Activated CD8-positive, alpha-beta T cell treated with anti-CD3 and anti-CD28 coated beads for 36 hours (primary cell): ENCODE measurements around the gene SMARCAL1. TPM values are rescaled to one million over a fixed set of nuclear protein-coding genes. Genes with fewer than 3 reads are reported as not detected.
A peak's percentile ranks its signal among the peaks of the same experiment; 100 is the strongest.

Experiments
- ATAC-seq: fragments of 200-7000 bp; cut with Tn5 transposase; one replicate; pipeline ENCODE4 v1.10.0; 2021; ENCODE audit warnings: mild to moderate bottlenecking, moderate library complexity
- CTCF ChIA-PET: fragments of 350-600 bp; sonication (Branson Sonifier 250); formaldehyde crosslinking; loops from one replicate; lab custom pipeline; 2021; ENCODE audit warnings: antibody characterized with exemption; lab: Charles Lee
- POLR2A ChIA-PET: fragments of 350-600 bp; sonication (Branson Sonifier 250); formaldehyde crosslinking; loops from one replicate; lab custom pipeline; 2021; ENCODE audit warnings: antibody characterized with exemption; lab: Charles Lee
- DNase-seq: peaks from one replicate; pipeline ENCODE4 v3.0.0-alpha.2; 2020
- H3K27ac Mint-ChIP-seq: one replicate; pipeline ENCODE4 v1.8.0; 2021; ENCODE audit warnings: mild to moderate bottlenecking, mixed read lengths
- H3K27me3 Mint-ChIP-seq: one replicate; pipeline ENCODE4 v1.8.0; 2021; ENCODE audit warnings: mixed read lengths
- H3K36me3 Mint-ChIP-seq: one replicate; pipeline ENCODE4 v1.8.0; 2021; ENCODE audit warnings: low read depth, mixed read lengths
- H3K4me1 Mint-ChIP-seq: one replicate; pipeline ENCODE4 v1.8.0; 2021; ENCODE audit warnings: low read depth, mixed read lengths
- H3K4me3 Mint-ChIP-seq: one replicate; pipeline ENCODE4 v1.8.0; 2021; ENCODE audit warnings: mild to moderate bottlenecking, moderate library complexity, mixed read lengths
- H3K9me3 Mint-ChIP-seq: one replicate; pipeline ENCODE4 v1.8.0; 2021; ENCODE audit warnings: mixed read lengths
- intact Hi-C: fragments of 100-400 bp; cut with micrococcal nuclease; formaldehyde crosslinking; loops from one replicate; pipeline ENCODE4 v1.10.0; 2022
- total RNA-seq, 2 experiments: library from RNA; stranded (reverse); gene quantifications; one replicate each; pipeline ENCODE4 v1.2.3, GENCODE V29; 2021
- TF ChIP-seq, protein P1 (sequence below): fragments of 200-600 bp; IDR thresholded peaks from one replicate; pipeline ENCODE4 v1.8.0; 2022; ENCODE audit warnings: antibody characterized with exemption, mild to moderate bottlenecking

SMARCAL1 gene
- total RNA-seq, 2 experiments from 2014 or later = 22.3 to 24.7 TPM

DNA sequence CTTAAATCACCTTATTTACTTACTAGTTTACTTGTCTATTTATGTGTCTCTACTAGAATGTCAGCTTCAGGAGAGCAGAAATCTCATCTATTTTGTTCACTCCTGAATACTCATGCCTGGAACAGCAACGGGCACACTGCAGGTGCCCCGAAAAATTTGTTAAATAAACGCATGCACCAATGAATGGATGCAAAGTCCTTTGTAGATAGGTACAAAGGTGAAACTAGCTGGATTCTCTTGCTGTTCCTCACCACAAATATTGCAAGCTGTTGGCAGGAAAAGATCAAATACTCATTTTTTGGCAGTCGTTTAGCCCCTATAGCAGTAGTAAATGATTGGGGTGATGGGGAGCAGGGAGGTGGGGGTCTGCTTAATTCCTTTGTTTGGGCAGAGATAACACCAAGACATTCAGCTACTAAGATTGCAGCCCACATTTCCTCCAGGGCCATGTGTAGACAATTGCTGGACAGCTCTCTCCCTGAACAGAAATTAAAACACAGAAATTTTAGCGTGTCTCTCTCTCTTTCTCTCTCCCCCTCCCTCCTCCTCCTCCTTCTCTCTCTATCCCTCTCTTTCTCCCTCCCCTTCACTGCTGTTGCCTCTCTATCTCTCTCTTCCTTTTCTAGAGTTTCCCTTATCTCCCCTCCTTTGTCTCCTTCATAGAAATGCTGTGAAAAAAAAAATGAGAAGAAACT lies 45.4 kb upstream of the SMARCAL1 start:
- H3K4me1 Mint-ChIP-seq = peaks cover 5% of the 10 kb centered on the region
- ATAC-seq (no peak), DNase-seq (no peak)
- H3K36me3 Mint-ChIP-seq = no peaks in the 10 kb centered on the region
- TF ChIP-seq, protein P1, sequence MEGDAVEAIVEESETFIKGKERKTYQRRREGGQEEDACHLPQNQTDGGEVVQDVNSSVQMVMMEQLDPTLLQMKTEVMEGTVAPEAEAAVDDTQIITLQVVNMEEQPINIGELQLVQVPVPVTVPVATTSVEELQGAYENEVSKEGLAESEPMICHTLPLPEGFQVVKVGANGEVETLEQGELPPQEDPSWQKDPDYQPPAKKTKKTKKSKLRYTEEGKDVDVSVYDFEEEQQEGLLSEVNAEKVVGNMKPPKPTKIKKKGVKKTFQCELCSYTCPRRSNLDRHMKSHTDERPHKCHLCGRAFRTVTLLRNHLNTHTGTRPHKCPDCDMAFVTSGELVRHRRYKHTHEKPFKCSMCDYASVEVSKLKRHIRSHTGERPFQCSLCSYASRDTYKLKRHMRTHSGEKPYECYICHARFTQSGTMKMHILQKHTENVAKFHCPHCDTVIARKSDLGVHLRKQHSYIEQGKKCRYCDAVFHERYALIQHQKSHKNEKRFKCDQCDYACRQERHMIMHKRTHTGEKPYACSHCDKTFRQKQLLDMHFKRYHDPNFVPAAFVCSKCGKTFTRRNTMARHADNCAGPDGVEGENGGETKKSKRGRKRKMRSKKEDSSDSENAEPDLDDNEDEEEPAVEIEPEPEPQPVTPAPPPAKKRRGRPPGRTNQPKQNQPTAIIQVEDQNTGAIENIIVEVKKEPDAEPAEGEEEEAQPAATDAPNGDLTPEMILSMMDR = no peak
- H3K27ac Mint-ChIP-seq = no peak overlapping the region
- H3K9me3 Mint-ChIP-seq = no peaks in the 10 kb centered on the region
- POLR2A ChIA-PET = interaction anchor here (0.6 kb wide), 1 partner anchor 82 kb away, joined by 4 read pairs; no protein-coding TSS in a partner anchor
- no peak overlapping the region for H3K4me3 Mint-ChIP-seq
- intact Hi-C loops = no loop called here
- CTCF ChIA-PET = interaction anchor here (1.5 kb wide), 1 partner anchor 38 kb away, joined by 6 read pairs; no protein-coding TSS in a partner anchor
- H3K27me3 Mint-ChIP-seq = peaks cover 22% of the 10 kb centered on the region

DNA sequence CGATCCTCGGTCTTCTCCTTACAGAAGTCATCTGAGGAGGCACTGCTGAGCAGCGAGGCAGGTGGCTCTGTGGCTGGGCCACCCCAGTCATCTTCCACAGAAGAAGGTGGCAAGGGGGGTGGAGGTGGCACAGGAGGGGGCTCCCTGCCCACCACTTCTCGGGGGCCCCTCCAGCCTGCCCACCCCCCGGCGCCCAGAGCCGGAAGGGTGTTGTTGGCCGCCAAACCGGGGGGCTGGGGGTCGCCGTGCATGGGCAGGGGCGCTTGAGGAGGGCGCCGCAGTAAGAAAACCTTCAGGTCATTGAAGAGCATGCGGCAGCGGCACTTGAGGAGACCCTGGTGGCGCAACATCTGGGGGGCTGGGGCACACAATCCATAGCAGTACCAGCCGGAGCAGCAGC lies 42.5 kb upstream of the SMARCAL1 start:
- Mint-ChIP-seq H3K27ac (no peak overlapping the region), H3K4me3 (no peak overlapping the region), H3K4me1 (peaks cover 14% of the 10 kb centered on the region), H3K27me3 (peaks cover 39% of the 10 kb centered on the region), H3K9me3 (no peaks in the 10 kb centered on the region), H3K36me3 (no peaks in the 10 kb centered on the region)
- intact Hi-C loops = no loop called here
- CTCF ChIA-PET = no interaction called here
- POLR2A ChIA-PET = no interaction called here
- ATAC-seq = no peak
- TF ChIP-seq, protein P1 = no peak
- DNase-seq = no peak

DNA sequence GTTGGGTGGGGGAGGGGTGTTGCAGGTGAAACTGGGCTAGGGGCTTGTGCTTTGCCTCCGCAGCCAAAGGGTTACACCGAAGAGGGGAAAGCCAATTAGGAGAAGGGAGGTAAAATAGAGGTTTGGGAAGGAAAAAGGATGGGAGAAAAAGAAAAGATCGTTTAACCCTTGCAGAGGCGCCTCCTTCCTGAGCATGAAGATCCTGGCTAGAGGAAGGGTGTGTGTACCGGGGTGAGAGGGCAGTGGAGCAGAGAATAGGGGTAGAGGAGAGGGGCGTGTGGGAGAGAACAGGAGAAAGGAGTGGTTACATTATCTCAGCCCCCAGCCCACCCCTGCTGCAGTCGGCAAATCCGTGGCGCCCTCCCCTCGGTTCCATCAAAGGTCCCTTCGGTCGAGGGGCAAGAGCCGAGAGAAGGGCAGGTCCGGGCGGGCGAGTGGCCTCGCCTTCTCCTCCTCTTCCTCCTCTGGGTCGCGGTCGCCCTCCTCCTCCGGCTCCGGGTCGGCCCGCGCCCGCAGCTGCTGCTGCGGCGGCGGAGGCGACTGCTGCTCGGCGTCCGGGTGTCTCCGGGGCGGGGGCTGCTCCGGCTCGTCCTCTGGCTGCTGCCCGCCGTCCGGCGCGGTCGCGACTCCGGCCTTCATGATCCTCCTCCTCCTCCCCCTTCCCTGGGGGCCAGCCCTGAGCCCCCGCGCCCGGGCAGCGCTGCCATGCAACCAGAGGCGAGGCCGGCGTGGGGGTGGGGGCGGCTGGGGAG lies 41.1 kb upstream of the SMARCAL1 start:
- Mint-ChIP-seq H3K4me3 (no peak overlapping the region), H3K9me3 (no peaks in the 10 kb centered on the region), H3K4me1 (peaks cover 14% of the 10 kb centered on the region), H3K27me3 (peaks cover 39% of the 10 kb centered on the region), H3K36me3 (no peaks in the 10 kb centered on the region), H3K27ac (no peak overlapping the region)
- TF ChIP-seq, protein P1 = no peak
- POLR2A ChIA-PET = no interaction called here
- ATAC-seq (no peak), DNase-seq (no peak)
- intact Hi-C loops = no loop called here
- CTCF ChIA-PET = no interaction called here

DNA sequence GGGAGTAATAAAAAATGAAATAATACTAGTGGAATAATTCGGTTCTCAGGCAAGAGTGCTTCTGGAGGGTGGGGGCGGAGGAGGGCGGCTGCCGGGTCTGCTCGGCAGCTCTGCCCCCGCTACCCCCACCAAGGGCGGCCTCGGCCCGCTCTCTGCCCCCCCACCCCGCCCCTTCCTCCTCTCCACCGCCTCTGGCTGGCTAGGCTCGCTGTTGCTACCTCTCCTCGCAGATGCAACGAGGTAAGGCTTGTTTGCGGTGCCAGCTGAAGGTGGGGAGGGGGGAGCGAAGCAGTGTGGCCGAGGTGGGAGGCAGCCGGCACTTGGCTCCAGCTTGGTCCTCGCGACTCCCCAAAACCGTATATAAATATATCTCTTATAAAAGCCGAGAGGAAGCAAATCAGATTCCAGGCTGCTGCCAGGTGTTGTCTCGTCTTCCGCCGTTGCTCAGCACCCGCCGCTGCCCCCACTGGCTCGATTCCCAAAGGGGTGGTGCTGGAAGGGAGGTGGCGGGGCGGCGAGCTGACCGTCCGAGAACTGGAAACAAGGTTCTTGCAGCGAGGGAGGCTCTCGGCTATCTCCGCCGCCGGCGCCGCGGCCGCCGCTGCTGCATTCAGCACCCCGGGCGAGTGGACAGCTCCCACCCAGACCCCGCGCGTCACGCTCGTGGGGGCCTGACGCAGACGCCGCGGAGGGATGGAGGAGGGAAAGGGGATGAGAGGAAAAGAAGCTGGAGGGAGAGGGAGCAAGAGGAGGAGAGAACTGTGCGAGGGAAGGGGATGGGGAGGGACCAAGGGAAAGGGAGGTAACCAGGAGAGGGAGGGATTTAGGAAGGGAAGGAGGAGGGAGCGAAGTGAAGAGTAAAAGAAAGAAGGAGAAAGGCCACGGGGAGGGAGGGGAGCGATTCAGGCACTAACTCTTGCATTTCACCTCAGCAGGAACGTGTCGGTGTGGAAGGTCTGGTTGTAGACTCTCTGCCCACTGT lies 40.3 kb upstream of the SMARCAL1 start, which contains the start of gene MARCHF4:
TSS of gene MARCHF4 (minus strand) at position 763 of the 982 bp plus-strand sequence. CDS start 2,223 bp downstream, outside the sequence.
- no peaks in the 10 kb centered on the region for H3K36me3 Mint-ChIP-seq
- DNase-seq = peak; percentile 65
- peaks cover 39% of the 10 kb centered on the region for H3K27me3 Mint-ChIP-seq
- TF ChIP-seq, protein P1 = no peak
- peak within 1 kb of the TSS; percentile 5 for H3K4me3 Mint-ChIP-seq
- peak; percentile 92 for ATAC-seq
- peaks cover 14% of the 10 kb centered on the region for H3K4me1 Mint-ChIP-seq
- H3K27ac Mint-ChIP-seq = no peak within 1 kb of the TSS
- ChIA-PET POLR2A (interaction anchor here (1.8 kb wide), 1 partner anchor 19 kb away, joined by 4 read pairs; no protein-coding TSS in a partner anchor), CTCF (interaction anchor here (1.1 to 1.4 kb wide), 3 partner anchors 9 to 38 kb away, joined by 3 to 6 read pairs (median 3); no protein-coding TSS in a partner anchor)
- intact Hi-C loops = no loop called here
- no peaks in the 10 kb centered on the region for H3K9me3 Mint-ChIP-seq
